Adipose tissue (tissue), 3 donors: ENCODE results near the gene MTX1. TPM values are rescaled to one million over a fixed set of nuclear protein-coding genes. Genes with fewer than 3 reads are reported as not detected.
"Not testable (repeated sequence)": the region's sequence is repeated elsewhere in the genome, so short reads cannot be mapped to it uniquely, and the experiment has no call there.

ENCODE experiments used
- H3K27ac ChIP-seq: one replicate; pipeline ENCODE4 v1.5.1; 2013; ENCODE audit warnings: low read depth, low read length
- WGBS, 3 donors: extraction: QIAGEN DNeasy Blood & Tissue Kit; methylation state at CpG; one replicate each; pipeline ENCODE4 v1.1.7; 2013; 5-methylcytosine and 5-hydroxymethylcytosine counted together
- polyA plus RNA-seq, 3 donors: library from polyadenylated mRNA; stranded (reverse); fragments of 200-250 nt; gene quantifications; one replicate each; pipeline ENCODE4 v1.2.3, GENCODE V29; 2013
- donor health status: healthy with polysubstance abuse.
- donor health status: Bipolar disorder and iron deficiency.
- donor health status: healthy.

Gene MTX1, protein sequence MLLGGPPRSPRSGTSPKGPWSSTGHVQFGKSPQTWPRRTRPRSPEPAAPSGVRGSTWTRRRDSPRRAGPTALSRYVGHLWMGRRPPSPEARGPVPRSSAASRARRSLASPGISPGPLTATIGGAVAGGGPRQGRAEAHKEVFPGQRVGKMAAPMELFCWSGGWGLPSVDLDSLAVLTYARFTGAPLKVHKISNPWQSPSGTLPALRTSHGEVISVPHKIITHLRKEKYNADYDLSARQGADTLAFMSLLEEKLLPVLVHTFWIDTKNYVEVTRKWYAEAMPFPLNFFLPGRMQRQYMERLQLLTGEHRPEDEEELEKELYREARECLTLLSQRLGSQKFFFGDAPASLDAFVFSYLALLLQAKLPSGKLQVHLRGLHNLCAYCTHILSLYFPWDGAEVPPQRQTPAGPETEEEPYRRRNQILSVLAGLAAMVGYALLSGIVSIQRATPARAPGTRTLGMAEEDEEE
- polyA plus RNA-seq: 10 to 100 TPM; 32.4 to 67.6 (median 47.1) TPM

DNA sequence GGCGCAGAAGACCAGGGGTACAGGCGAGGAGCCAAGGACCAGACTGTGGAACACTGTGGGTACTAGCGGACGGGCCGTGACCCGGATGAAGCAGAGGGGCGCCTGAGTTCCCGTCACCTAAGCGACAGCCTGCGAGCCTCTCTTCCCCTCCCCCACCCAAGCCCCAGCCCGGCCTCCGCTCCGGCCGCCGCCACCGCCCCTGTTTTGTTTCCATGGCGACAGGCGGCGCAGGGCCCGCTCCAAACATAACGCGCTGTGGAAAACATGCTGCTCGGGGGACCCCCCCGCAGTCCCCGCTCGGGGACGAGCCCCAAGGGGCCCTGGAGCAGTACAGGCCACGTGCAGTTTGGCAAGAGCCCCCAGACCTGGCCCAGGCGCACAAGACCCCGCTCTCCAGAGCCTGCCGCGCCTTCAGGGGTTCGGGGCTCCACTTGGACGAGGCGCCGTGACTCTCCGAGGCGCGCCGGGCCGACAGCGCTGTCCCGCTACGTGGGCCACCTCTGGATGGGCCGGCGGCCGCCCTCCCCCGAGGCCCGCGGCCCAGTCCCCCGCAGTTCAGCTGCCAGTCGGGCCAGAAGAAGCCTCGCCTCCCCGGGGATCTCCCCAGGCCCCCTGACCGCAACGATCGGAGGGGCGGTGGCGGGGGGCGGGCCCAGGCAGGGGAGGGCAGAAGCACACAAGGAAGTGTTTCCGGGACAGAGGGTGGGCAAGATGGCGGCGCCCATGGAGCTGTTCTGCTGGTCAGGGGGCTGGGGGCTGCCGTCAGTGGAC is at the start of gene MTX1:
TSS of gene MTX1 (plus strand) at position 155 of the 771 bp plus-strand sequence. CDS start at position 265, 110 bp downstream.
- peak within 1 kb of the TSS; percentile 100 for H3K27ac ChIP-seq
- WGBS, 3 donors: 0 to 1% (median 0%) methylated on average over 58 to 64 of the region's 64 CpGs

DNA sequence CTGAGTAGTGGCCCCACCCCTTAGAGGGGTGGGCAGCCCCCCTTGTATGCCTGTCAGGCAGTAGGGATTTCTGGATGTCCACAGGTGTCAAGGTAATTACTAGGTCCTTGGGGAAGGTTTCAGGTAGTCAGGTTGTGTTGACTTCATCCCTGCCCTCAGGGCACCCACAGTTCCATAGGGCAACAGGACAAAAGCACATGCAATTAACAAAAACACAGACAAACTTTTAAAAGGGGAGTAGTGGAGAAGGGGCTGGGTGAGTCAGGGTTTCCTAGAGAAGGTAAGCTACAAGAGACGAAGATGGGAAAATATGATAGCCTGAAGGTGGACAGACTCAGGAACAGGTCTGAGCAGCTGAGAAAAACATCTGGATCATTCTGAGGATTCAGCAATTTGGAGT is 49.5 kb upstream of the MTX1 start:
- WGBS, 3 donors: 58 to 85% (median 73%) methylated on average over 1 of the region's 1 CpG
- H3K27ac ChIP-seq: no peak overlapping the region

DNA sequence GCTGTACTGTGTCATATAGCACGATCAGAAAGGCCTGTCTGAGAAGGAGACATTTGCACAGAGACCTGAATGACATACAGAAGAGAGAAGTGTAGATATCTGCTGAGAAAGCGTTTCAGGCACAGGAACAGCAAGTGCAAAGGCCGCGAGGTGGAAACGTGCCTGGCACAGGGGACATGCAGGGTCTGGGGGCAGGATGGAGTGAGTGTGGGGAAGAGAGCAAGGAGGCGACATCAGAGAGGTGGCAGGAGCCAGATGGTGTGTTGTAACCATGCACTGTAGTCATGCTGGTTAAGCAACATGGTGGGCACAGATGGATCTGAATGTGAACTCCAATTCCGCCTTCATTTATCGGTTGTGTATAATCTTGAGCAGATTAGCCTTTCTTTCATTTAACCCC is 48.4 kb upstream of the MTX1 start:
- no peak overlapping the region for H3K27ac ChIP-seq
- 67 to 75% (median 68%) methylated on average over 8 of the region's 8 CpGs for WGBS, 3 donors

DNA sequence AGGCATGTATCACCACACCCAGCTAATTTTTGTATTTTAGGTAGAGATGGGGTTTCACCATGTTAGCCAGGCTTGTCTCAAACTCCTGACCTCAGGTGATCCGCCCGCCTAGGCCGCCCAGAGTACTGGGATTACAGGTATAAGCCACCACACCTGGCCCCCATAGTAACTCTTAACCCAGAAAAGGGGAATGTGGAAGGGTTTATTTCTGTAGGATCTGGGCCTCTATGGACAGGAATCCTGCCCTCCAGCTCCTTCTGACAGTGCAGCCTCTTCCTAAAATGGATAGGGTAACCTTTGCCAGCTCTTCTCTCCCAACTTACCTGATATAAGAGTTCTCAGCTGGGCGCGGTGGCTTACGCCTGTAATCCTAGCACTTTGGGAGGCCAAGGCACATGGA is 45.9 kb upstream of the MTX1 start:
- not testable (repeated sequence) for H3K27ac ChIP-seq
- WGBS, 3 donors: 95 to 98% (median 97%) methylated on average over 6 of the region's 6 CpGs

DNA sequence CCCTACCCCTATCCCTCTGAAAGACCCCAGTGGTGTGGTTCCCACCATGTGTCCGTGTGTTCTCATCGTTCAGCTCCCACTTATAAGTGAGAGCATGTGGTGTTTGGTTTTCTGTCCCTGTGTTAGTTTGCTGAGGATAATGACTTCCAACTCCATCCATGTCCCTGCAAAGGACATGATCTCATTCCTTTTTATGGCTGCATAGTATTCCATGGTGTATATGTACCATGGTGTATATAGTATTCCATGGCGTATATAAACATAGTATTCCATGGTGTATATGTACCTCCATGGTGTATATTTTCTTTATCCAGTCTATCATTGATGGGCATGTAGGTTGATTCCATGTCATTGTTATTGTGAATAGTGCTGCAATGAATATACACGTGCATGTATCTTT is 44.7 kb upstream of the MTX1 start:
- WGBS, 3 donors: 94 to 96% (median 95%) methylated on average over 4 of the region's 4 CpGs
- H3K27ac ChIP-seq: not testable (repeated sequence)

DNA sequence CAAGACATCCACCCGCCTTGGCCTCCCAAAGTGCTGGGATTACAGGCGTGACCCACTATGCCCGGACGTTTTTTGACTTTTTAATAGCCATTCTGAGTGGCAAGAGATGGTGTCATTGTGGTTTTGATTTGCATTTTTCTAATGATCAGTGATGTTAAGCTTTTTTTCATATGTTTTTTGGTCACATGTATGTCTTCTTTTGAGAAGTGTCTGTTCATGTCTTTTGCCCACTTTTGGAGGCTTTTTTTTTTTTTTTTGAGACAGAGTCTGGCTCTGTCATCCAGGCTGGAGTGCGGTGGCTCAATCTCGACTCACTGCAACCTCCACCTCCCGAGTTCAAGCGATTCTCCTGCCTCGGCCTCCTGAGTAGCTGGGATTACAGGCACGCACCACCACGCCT is 43.9 kb upstream of the MTX1 start:
- H3K27ac ChIP-seq: not testable (repeated sequence)
- WGBS, 3 donors: 91 to 96% (median 93%) methylated on average over 11 of the region's 11 CpGs

- no peak overlapping the region for H3K27ac ChIP-seq
- WGBS, 3 donors: 29 to 56% (median 30%) methylated on average over 8 of the region's 8 CpGs
These were observed 42.4 kb upstream of the MTX1 start for GRCh38 chr1:155166051-155166470.

DNA sequence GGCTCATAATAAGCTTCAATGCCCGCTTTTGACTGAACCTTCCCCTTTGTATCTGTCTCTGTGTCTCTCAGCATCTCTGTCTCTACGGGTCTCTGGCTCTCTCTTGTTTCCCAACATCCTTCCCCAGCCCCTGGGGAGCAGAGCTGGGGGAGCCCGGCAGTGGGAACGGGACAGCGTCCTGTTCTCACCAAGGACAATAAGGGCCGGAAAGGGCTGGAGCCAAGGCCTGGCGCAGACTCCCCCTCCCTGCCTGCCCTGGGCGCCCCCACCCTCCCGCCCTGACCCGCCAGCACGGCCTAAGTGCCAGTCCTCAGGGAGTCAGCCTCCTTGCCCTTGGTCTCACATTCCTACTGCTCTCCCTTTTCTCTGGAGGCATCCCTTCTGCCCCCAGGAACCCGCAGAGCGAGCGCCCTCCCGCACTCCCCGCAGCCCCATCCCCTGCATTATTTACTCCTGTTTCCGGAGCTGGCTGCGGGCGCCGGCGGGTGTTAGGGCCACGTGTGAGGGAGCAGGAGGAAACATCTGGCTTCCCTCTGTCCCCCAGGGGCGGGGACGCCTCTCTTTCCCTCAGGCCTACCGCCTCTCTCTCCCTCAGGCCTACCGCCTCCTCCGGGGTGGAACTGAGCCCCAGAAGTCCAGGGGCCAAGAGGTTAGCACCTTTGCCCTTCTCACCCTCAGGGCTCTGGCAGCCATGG is 41.9 kb upstream of the MTX1 start:
- 14 to 43% (median 16%) methylated on average over 23 to 27 of the region's 27 CpGs for WGBS, 3 donors

GRCh38 chr1:155167166-155168104 is 41.1 kb upstream of the MTX1 start:
- no peak overlapping the region for H3K27ac ChIP-seq
- WGBS, 3 donors: 4 to 6% (median 4%) methylated on average over 28 of the region's 28 CpGs

More for the DNA sequence above, 41.9 kb upstream of the MTX1 start:
- H3K27ac ChIP-seq: no peak overlapping the region

DNA sequence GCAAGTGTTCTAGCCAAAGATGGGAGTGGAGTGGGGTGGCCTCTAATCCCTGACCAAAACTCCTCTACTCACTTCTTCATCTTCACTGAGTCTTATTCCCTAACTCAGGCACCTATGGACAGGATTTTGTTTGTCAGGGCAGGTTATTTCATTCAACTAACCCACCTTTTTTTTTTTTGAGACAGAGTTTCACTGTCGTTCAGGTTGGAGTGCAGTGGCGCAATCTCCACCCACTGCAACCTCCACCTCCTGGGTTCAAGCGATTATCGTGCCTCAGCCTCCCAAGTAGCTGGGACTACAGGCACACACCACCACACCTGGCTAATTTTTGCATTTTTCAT is 40.4 kb upstream of the MTX1 start:
- WGBS, 3 donors: 34 to 43% (median 35%) methylated on average over 4 of the region's 4 CpGs
- not testable (repeated sequence) for H3K27ac ChIP-seq

DNA sequence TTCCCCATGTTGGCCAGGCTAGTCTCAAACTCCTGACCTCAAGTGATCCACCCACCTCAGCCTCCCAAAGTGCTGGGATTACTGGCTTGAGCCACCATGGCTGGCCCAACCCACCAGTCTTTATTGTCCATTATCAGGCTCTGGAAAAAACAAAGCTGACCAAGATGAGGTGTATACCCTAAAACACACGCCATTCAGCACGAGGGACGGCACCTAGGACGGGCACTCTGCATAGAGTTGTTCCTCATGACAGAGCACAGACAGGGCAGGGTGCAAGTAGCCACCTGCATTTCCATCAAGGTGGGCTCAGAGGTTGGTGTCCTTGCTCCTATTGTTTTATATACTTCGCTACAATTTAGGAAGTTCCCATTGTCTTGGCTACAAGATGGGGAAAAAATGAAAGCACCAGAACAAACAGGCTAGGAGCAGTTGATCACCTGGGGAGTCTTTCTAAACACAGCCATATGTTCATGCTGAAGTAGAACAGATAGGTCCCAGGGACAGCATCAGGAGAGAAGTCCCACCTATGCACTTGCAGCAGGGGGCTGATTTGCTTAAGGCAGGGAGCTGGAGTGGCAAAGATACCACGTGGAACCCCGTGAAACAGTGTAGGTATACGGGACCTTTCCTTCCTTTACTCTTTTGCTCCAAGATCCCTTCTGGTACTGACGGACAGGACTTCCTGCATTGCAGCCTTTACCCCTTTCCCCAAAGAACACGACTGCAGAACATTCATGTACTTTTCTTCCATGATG is 39.9 kb upstream of the MTX1 start:
- no peak overlapping the region for H3K27ac ChIP-seq
- 74 to 86% (median 84%) methylated on average over 10 of the region's 10 CpGs for WGBS, 3 donors

- 71 to 81% (median 76%) methylated on average over 5 of the region's 5 CpGs for WGBS, 3 donors
- no peak overlapping the region for H3K27ac ChIP-seq
These were observed 39.0 kb upstream of the MTX1 start for GRCh38 chr1:155169541-155169940.

DNA sequence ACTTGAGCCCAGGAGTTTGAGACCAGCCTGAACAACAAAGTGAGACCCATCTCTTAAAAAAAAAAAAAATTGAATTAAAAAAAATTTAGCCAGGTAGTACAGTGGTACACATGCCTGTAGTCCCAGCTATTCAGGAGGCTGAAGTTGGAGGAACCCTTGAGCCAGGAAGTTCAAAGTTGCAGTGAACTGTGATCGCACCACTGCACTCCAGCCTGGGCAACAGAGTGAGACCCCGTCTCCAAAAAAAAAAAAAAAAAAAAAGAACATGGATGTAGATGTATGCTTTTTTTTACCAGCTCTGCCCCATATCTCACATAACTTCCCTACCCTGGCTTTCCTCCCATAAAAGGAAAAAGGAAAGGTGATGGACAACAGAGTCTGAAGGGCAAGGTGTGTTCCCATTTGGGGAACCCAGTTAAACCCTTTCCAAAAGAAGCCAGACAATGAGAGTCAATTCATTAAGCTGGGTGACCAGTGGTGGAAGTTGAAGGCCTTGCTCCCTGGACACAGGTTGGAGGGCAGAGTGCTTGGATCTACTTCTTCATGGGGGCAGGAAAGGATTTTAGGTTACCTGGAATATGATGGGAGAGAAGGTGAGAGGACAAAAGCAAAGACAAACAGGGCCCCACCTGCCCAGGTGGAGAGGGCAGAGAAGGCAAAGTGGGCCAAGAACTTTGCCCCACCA is 38.3 kb upstream of the MTX1 start:
- 95 to 100% (median 100%) methylated on average over 1 to 2 of the region's 2 CpGs for WGBS, 3 donors
- no peak overlapping the region for H3K27ac ChIP-seq

- H3K27ac ChIP-seq: no peak overlapping the region
- WGBS, 3 donors: 89 to 92% (median 90%) methylated on average over 7 of the region's 7 CpGs
These were observed 37.7 kb upstream of the MTX1 start for GRCh38 chr1:155170806-155171205.

GRCh38 chr1:155171836-155172731 is 36.4 kb upstream of the MTX1 start:
- H3K27ac ChIP-seq: no peak overlapping the region
- WGBS, 3 donors: 31 to 42% (median 41%) methylated on average over 8 of the region's 8 CpGs
